G401.6 (cell line): ENCODE measurements around the gene SGTA.
"Not testable (repeated sequence)": the region's sequence is repeated elsewhere in the genome, so short reads cannot be mapped to it uniquely, and the experiment has no call there.

Experiments used
- FAIRE-seq: peaks from 2 replicates; lab custom pipeline; 2012; peaks lifted over from hg19 to GRCh38; lab: Jason Lieb, UNC

The SGTA gene

GRCh38 chr19:2724148-2724557 lies 58.9 kb downstream of the SGTA start:
- no peak for FAIRE-seq

GRCh38 chr19:2723747-2724146 lies 59.3 kb downstream of the SGTA start:
- no peak for FAIRE-seq

GRCh38 chr19:2723345-2723715 lies 59.7 kb downstream of the SGTA start:
- FAIRE-seq: no peak

- FAIRE-seq: no peak
These were observed 60.3 kb downstream of the SGTA start for GRCh38 chr19:2722541-2723344.

GRCh38 chr19:2721570-2722540 lies 61.2 kb downstream of the SGTA start:
- no peak for FAIRE-seq

GRCh38 chr19:2720777-2721569 lies 62.1 kb downstream of the SGTA start, which contains the start of gene DIRAS1:
TSS of gene DIRAS1 (minus strand) at chr19:2721372. CDS start at chr19:2717806, 3,566 bp downstream.
- FAIRE-seq: no peak

GRCh38 chr19:2719920-2720776 lies 62.9 kb downstream of the SGTA start:
- no peak for FAIRE-seq

GRCh38 chr19:2719232-2719735 lies 63.8 kb downstream of the SGTA start:
- FAIRE-seq: no peak

- no peak for FAIRE-seq
These were observed 65.2 kb downstream of the SGTA start for GRCh38 chr19:2717638-2718541.

GRCh38 chr19:2716722-2717637 lies 66.1 kb downstream of the SGTA start:
- FAIRE-seq: no peak

GRCh38 chr19:2716275-2716650 lies 66.8 kb downstream of the SGTA start:
- no peak for FAIRE-seq

GRCh38 chr19:2715470-2716274 lies 67.4 kb downstream of the SGTA start:
- no peak for FAIRE-seq

GRCh38 chr19:2714531-2715269 lies 68.4 kb downstream of the SGTA start:
- no peak for FAIRE-seq

- FAIRE-seq: not testable (repeated sequence)
These were observed 69.0 kb downstream of the SGTA start for GRCh38 chr19:2714102-2714501.

- FAIRE-seq: not testable (repeated sequence)
These were observed 69.9 kb downstream of the SGTA start for GRCh38 chr19:2713170-2713569.

GRCh38 chr19:2711875-2712205 lies 71.2 kb downstream of the SGTA start:
- no peak for FAIRE-seq

- FAIRE-seq: no peak
These were observed 71.8 kb downstream of the SGTA start for GRCh38 chr19:2711172-2711874.
